Prostate gland (tissue), 2 donors: ENCODE data around the gene TMEM86B.

Source experiments
- POLR2A ChIP-seq: fragments of 450-650 bp; IDR thresholded peaks from one replicate; pipeline ENCODE4 v1.6.1; 2016; ENCODE audit warnings: antibody characterized with exemption, mild to moderate bottlenecking
- TF ChIP-seq, protein P1 (sequence below), 4 experiments: fragments of 200-600 bp in 2 of 4; fragments of 450-650 bp in 2 of 4; sonication (generic) in 2 of 4; IDR thresholded peaks; 1 replicate in 3 of 4; 2 replicates in 1 of 4; pipeline ENCODE4 v1.5.1; 2016 to 2019; ENCODE audit warnings: antibody characterized with exemption in 4 of 4, mild to moderate bottlenecking in 2 of 4, moderate library complexity in 2 of 4

GRCh38 chr19:55229789-55230182 lies 1.2 kb upstream of the TMEM86B start:
- TF ChIP-seq, protein P1, sequence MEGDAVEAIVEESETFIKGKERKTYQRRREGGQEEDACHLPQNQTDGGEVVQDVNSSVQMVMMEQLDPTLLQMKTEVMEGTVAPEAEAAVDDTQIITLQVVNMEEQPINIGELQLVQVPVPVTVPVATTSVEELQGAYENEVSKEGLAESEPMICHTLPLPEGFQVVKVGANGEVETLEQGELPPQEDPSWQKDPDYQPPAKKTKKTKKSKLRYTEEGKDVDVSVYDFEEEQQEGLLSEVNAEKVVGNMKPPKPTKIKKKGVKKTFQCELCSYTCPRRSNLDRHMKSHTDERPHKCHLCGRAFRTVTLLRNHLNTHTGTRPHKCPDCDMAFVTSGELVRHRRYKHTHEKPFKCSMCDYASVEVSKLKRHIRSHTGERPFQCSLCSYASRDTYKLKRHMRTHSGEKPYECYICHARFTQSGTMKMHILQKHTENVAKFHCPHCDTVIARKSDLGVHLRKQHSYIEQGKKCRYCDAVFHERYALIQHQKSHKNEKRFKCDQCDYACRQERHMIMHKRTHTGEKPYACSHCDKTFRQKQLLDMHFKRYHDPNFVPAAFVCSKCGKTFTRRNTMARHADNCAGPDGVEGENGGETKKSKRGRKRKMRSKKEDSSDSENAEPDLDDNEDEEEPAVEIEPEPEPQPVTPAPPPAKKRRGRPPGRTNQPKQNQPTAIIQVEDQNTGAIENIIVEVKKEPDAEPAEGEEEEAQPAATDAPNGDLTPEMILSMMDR (IDR thresholded peaks at IDR 0.05): no peak
- no peak for TF ChIP-seq POLR2A
